ENCODE data around the gene GPC1.

The GPC1 gene

GRCh38 chr2:240435948-240436682 is 652 bp downstream of the GPC1 start:
- TF ChIP-seq GATA1 (IDR thresholded peaks at IDR 0.05; ENCODE audit: low read depth, low read length) (no peak), POLR2A (IDR thresholded peaks at IDR 0.05; ENCODE audit: low read length) (no peak)
- no peak for DNase-seq

DNA sequence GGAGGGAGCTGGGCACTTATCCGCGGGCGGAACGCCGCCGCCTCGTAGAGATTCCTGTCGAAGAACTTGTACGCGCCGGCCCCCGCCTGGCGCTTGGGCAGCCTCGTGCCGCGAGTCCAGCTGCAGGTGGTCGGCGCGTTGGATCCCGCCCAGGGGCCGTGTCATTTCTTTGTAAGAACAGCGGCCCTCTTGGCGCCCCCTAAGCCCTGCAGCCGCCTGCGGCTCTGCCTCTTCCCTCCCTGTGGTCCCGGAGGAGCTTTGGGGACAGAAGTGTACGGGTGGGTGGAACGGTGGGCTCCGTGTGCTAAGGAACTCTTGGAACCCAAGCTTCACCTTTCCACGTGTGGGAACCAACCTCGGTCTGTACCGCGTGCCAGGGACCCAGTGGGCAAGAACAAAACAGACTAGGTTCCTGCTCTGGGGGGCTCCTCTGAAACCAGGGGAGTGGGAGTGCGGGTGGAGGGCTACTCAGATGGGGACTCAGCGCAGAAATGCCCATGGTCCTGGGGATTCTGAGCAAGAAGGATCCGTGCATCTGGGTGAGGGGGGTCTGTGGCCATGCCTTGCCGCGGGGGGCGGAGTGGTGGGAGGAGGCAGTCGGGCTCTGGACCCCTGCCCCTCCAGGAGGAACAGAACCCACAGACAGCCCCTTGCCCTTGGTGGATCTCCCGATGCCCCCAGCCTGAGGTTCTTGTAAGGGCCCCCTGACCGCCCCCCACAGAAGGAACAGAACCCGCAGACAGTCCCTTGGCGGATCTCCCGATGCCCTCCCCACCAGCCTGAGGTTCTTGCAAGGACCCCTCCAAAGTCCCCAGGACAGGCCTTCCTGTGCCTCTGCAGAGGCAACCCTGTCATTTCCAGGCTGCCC is 1.5 kb downstream of the GPC1 start:
- DNase-seq = no peak
- TF ChIP-seq GATA1 (IDR thresholded peaks at IDR 0.05; ENCODE audit: low read depth, low read length) (no peak), POLR2A (IDR thresholded peaks at IDR 0.05; ENCODE audit: low read length) (no peak)

GRCh38 chr2:240437551-240437860 is 2.0 kb downstream of the GPC1 start:
- no peak for TF ChIP-seq GATA1 (IDR thresholded peaks at IDR 0.05; ENCODE audit: low read depth, low read length)
- DNase-seq = no peak

DNA sequence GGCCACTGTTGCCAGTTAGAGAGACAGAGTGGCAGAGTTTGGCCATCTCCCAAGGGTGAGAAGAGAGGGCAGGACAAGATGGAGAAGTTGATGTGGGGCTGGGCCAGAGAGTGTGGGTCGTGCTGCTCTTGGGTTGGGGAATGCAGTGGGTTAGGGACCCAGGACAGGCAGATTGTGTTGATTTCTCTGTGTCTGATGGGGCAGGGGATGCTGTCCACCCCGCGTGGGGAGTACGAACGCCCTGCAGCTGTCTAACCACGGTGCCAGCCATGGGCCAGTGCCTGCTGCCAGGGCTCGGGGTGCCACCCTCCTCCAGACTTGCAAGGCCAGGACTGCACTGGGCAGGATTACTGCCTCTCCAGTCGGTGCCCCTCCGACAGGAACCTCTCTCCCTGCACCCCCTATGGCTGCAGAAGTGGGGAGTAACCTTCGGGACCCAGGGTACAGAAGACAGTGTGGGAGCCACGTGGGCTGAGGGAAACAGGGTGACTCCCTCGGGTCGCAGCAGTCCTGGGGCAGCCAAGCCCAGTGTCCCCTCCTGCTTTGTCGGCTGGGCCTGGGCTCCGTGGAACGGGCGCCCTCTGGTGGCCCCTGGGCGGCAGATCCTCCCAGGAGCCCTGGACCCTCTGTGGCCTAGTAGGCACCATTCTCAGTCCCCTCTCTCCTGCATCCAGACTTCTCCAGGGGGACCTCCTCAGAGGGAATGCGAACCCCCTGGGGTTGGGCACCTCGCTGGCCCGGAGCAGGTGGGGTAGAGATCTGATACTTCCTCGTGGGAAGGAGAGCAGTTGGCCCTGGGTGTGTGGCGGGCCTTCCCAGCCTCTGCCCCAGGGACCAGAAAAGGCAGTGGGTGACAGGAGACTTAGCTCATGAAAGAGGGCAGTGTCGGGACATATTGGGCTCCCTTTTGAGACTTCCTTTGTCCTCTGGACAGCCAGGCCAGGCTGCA is 2.7 kb downstream of the GPC1 start:
- DNase-seq = peak; percentile 42 to 68
- TF ChIP-seq POLR2A (IDR thresholded peaks at IDR 0.05; ENCODE audit: low read length) = no peak
- no peak for TF ChIP-seq GATA1 (IDR thresholded peaks at IDR 0.05; ENCODE audit: low read depth, low read length)

DNA sequence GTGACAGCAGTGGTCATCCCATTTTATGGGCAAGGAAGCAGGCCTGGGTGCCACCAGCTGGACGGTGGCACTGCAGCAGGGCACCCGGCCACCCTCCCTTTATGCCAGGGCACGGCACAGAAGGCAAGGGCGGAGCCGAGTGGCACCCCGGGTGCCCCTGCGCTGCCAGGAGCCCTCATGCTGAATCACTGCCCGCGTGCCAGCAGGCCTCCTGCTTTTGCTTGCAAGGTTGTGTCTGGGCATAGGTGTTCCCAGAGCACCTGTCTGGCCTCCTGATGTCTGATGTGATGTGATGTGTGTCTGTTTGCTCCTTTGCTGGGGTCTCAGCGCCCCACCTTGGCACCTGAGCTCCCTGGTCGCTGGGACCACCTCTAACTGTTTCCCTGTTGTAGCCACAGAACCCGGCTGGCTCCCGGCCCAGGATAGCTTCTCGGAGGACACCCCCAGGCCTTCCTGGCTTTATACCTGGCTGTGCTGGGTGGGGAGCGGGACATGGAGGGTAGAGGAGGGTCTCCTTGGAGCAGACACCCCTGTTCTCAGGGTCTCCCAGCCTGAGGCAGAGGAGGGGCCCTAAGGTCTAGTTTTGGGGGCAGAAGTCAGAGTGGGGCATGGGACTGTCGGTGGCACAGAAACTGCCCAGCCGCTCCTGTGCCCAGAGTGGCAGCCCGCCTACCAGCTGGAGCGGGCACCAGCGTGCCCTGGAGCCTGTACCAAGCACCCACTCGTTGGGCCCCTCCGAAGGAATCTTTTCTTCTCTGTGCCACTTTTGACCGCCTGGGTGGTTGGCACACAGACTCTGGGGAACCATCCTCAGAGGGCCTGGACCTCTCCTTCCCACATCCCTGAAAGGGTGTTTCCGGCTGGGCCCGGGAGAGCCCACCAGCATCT is 3.6 kb downstream of the GPC1 start:
- no peak for DNase-seq
- TF ChIP-seq GATA1 (IDR thresholded peaks at IDR 0.05; ENCODE audit: low read depth, low read length) (no peak), POLR2A (IDR thresholded peaks at IDR 0.05; ENCODE audit: low read length) (no peak)

DNA sequence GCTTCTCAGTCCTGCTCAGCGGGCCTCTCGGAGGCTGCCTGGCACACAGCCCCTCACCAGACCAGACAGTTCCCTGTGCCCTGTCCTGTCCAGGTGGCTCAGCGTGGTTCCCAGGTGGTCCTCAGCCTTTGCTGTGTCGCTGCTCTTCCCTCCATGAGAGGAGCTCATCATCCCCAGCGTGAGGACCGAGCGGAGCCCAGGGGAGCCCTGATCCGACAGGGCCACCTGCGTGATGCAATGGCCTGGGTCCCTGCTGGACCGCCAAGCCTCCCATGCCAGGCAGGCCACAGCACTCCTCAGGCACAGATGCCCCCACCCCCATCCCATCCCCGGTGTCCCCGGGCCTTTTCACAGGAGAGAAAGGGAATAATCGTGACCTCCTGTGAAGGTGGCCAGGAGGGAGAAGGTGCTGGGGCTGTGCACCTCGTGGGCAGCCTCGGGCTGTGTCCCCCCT is 4.3 kb downstream of the GPC1 start:
- no peak for DNase-seq

GRCh38 chr2:240440251-240440650 is 4.8 kb downstream of the GPC1 start:
- DNase-seq = no peak
- TF ChIP-seq POLR2A (IDR thresholded peaks at IDR 0.05; ENCODE audit: low read length) (no peak), GATA1 (IDR thresholded peaks at IDR 0.05; ENCODE audit: low read depth, low read length) (no peak)

More for the DNA sequence above, 4.3 kb downstream of the GPC1 start:
- TF ChIP-seq GATA1 (IDR thresholded peaks at IDR 0.05; ENCODE audit: low read depth, low read length) = no peak
- TF ChIP-seq POLR2A (IDR thresholded peaks at IDR 0.05; ENCODE audit: low read length) = no peak

- TF ChIP-seq GATA1 (IDR thresholded peaks at IDR 0.05; ENCODE audit: low read depth, low read length) (no peak), POLR2A (IDR thresholded peaks at IDR 0.05; ENCODE audit: low read length) (no peak)
- no peak for DNase-seq
Observed at GRCh38 chr2:240440704-240441320, 5.3 kb downstream of the GPC1 start.

DNA sequence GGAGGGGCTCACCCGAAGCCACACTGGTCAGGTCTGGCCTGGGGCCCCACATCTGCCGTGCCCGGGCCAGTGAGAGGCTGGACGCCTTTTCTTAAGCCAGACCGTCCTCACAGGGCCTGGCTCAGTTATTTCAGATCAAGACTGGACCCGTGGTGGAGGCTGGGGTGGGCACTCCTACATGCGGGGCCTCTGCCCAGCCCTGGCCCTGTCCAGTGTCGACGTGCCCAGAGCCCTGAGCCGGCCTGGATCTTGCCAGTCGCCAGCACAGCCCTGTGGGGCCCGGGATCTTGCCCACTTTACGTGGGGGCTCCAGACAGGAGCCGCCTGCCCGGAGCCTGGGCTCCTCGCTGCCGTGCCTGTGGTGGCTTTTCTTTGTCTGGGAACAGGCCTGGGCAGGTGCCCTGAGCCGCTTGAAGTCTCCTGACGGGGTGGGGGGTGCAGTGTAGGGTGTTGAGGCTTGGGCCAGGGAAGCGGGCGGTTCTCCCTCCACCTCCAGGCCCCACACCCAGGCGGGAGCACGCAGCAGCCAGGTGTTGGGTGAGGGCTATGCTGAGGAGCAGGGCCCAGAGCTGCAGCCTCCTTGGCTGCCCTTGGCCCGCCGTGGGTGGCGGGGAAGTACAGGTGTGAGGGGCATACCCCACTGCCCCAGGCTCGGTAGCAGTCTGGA is 6.0 kb downstream of the GPC1 start:
- DNase-seq = no peak
- no peak for TF ChIP-seq GATA1 (IDR thresholded peaks at IDR 0.05; ENCODE audit: low read depth, low read length)
- no peak for TF ChIP-seq POLR2A (IDR thresholded peaks at IDR 0.05; ENCODE audit: low read length)

DNA sequence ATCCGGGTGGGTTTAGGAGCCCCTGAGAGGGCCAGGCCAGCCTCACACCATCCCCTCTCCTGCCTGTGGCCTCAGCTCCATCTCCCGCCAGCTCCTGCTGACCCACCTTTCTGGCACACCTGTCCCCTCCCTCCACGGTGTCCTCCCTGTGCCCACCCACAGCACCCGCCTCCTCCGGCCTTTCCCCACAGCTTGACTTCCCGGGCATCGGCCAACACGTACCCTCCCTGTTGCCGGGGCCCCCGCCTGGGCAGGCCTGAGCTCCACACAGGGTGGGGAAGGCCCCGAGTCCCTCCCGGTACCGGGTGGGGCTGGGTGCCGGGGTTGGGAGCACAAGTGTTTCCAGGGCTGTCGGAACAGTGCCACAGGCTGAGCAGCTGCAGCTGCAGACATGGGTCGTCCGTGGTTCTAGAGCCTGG is 6.5 kb downstream of the GPC1 start:
- no peak for DNase-seq
- TF ChIP-seq POLR2A (IDR thresholded peaks at IDR 0.05; ENCODE audit: low read length) (no peak), GATA1 (IDR thresholded peaks at IDR 0.05; ENCODE audit: low read depth, low read length) (no peak)

DNA sequence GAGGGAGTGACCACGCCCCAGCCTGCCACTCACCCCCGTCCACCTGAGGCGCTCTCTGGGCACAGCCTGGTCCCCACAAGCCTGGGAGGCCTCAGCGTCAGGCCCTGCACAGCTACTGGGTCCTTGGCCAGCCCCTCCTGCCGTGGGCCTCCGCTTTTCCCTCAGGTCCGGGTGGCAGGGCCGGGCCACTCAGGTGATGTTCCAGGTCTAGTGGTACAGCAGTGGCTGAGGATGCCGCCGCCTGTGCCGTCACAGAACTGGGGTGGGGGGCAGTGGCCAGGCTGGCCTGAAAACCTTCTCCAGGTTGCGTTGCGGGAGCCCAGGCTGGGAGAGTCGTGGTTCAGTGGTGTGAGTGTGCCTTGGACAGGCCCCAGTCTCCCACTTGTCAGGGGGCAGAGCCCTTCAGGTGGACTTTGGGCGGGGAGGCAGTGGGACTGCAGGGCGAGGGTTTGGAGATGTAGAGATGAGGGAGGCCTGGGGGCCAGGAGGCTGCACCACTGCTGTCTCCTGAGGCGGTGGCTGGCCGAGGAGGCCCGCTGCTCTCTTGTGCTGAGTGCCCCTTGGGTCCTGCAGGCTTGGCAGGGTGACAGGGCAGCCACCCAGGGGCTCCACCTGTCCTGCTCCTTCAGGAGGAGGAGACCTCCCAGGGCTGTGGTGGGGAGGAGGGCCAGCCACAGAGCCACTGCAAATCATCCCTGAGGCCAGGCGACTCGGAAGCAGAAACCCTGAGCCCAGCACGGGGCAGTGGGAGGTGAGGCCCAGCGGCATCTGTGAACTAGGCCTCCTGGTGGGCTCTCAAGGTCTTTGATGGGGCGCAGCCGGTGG is 7.6 kb downstream of the GPC1 start:
- TF ChIP-seq GATA1 (IDR thresholded peaks at IDR 0.05; ENCODE audit: low read depth, low read length) (no peak), POLR2A (IDR thresholded peaks at IDR 0.05; ENCODE audit: low read length) (no peak)
- no peak for DNase-seq

Measured in erythroblast (primary cell).